Stimulated activated naive CD8-positive, alpha-beta T cell treated with anti-CD3 and anti-CD28 coated beads, Interleukin-15, amount 100 ng/mL, for 72 hours (primary cell): ENCODE data around the gene DDX39B.
A peak's percentile ranks its signal among the peaks of the same experiment; 100 is the strongest.
"Not testable (repeated sequence)": the region's sequence is repeated elsewhere in the genome, so short reads cannot be mapped to it uniquely, and the experiment has no call there.

ENCODE experiments used
- ATAC-seq: fragments of 150-1000 bp; cut with Tn5 transposase; 2 replicates; pipeline ENCODE4 v1.10.0; 2021; ENCODE audit warnings: mild to moderate bottlenecking, moderate library complexity
- DNase-seq, 2 donors: peaks; one replicate each; pipeline ENCODE4 v3.0.0; 2021 to 2022
- H3K27ac Mint-ChIP-seq, 2 donors: one replicate each; pipeline ENCODE4 v1.8.0; 2022; ENCODE audit warnings: mild to moderate bottlenecking in 2 of 2, mixed read lengths in 2 of 2, moderate library complexity in 2 of 2
- H3K27me3 Mint-ChIP-seq: one replicate; pipeline ENCODE4 v1.8.0; 2022; ENCODE audit warnings: mixed read lengths
- H3K4me1 Mint-ChIP-seq: one replicate; pipeline ENCODE4 v1.8.0; 2022; ENCODE audit warnings: mild to moderate bottlenecking, mixed read lengths
- H3K4me3 Mint-ChIP-seq, 2 donors: one replicate each; pipeline ENCODE4 v1.8.0; 2022; ENCODE audit warnings: mild to moderate bottlenecking in 2 of 2, mixed read lengths in 2 of 2, moderate library complexity in 1 of 2
- H3K9me3 Mint-ChIP-seq, 2 donors: one replicate each; pipeline ENCODE4 v1.8.0; 2022; ENCODE audit warnings: mixed read lengths in 2 of 2

Gene DDX39B

DNA sequence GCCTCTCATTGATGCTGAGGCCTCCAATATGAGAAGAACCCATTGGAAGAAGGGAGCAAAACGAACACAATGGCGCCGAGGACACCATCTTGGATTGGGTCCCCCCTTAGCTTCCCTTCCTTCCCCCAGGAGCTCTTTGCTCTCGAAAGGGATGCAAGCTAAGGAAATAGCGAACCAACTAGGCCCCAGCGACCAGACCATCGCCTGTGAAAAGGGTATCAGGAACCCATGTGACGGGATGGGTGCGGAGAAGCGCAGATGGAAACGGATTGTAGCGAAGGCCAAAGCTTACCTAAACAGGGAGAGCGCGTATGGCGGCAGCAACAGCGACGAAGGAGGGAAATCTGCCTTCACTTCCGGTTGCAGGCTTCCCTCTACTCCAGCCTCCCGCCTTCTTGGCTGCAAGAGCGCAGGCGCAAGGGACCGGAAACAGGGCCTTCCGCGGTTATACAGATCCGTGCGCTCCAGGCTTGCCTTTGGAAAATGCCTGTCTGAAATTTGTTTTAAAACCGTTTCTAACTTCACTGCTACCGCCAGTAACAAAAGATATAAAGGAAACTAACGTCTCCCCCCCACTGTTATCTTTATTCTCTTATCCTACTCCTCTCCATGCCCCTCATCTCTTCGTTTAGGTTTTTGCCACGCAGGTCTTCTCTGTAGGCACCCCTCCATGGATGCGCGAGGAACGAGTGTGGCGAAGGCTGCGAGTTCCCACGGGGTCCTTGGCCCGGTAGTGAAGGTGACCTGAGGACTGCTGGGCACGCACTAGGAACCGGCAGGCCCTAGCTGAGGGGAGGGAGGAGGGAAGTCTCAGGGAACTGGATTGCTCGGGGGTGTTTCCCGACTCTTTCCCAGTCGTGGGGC is at the start of gene DDX39B:
DDX39B (minus strand) TSS at position 346 of the 864 bp plus-strand sequence. CDS start 1,471 bp downstream, outside the sequence.
- DNase-seq (peak; percentile 91 to 96), ATAC-seq (peak; percentile 84)
- Mint-ChIP-seq H3K4me3 (peak within 1 kb of the TSS; percentile 72 to 77), H3K27ac (peak within 1 kb of the TSS; percentile 96 to 98), H3K4me1 (peaks cover 53% of the 10 kb centered on the region), H3K9me3 (no peaks in the 10 kb centered on the region), H3K27me3 (no peaks in the 10 kb centered on the region)

DNA sequence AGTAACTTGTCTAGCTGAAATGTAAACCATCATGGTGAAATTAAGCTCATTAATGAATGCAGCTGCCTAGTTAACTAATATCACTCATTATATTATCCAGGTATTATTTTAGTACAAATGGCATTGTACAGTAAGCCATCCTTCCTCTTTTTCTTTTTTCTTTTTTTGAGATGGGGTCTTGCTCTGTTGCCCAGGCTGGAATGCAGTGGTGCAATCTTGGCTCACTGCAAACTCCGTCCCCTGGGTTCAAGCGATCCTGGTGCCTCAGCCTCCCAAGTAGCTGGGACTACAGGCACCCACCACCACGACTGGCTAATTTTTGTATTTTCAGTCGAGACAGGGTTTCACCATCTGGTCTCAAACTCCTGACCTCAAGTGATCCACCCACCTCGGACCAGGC is 48.9 kb upstream of the DDX39B start:
- not testable (repeated sequence) for H3K9me3 Mint-ChIP-seq, H3K27me3 Mint-ChIP-seq, H3K27ac Mint-ChIP-seq, ATAC-seq, DNase-seq, H3K4me3 Mint-ChIP-seq
- H3K4me1 Mint-ChIP-seq, result peaks cover 74% of the 10 kb centered on the region

GRCh38 chr6:31588871-31589650 is 47.3 kb upstream of the DDX39B start:
- Mint-ChIP-seq H3K4me3 (peak overlapping the region in 1 of 2 donors; percentile 56), H3K27me3 (no peaks in the 10 kb centered on the region), H3K27ac (peak overlapping the region in 1 of 2 donors; percentile 46), H3K4me1 (peaks cover 72% of the 10 kb centered on the region), H3K9me3 (no peaks in the 10 kb centered on the region)
- ATAC-seq (no peak), DNase-seq (no peak)

- no peak for ATAC-seq
- peak overlapping the region; percentile 82 to 88 for H3K4me3 Mint-ChIP-seq
- peaks cover 66% of the 10 kb centered on the region for H3K4me1 Mint-ChIP-seq
- DNase-seq, result no peak
- H3K27ac Mint-ChIP-seq, result peak overlapping the region; percentile 79 to 93
- no peaks in the 10 kb centered on the region for H3K9me3 Mint-ChIP-seq
- no peaks in the 10 kb centered on the region for H3K27me3 Mint-ChIP-seq
These were observed 46.3 kb upstream of the DDX39B start for GRCh38 chr6:31587791-31588777.

- Mint-ChIP-seq H3K4me1 (peaks cover 63% of the 10 kb centered on the region), H3K9me3 (no peaks in the 10 kb centered on the region), H3K27me3 (no peaks in the 10 kb centered on the region), H3K27ac (peak overlapping the region; percentile 89 to 92), H3K4me3 (peak overlapping the region; percentile 82 to 88)
- peak in 1 of 2 donors; percentile 30 for DNase-seq
- ATAC-seq, result peak; percentile 58
These were observed 44.9 kb upstream of the DDX39B start for GRCh38 chr6:31586599-31587281.

GRCh38 chr6:31586008-31586407 is 44.2 kb upstream of the DDX39B start, which contains the start of gene LST1:
Gene LST1 (plus strand): TSS chr6:31586277. CDS start chr6:31587300, 1,023 bp downstream.
- Mint-ChIP-seq H3K27ac (peak within 1 kb of the TSS; percentile 89 to 92), H3K27me3 (no peaks in the 10 kb centered on the region), H3K9me3 (no peaks in the 10 kb centered on the region), H3K4me1 (peaks cover 63% of the 10 kb centered on the region), H3K4me3 (peak within 1 kb of the TSS; percentile 82 to 88)
- ATAC-seq (no peak), DNase-seq (no peak)

- peak; percentile 39 for ATAC-seq
- peak overlapping the region; percentile 82 to 88 for H3K4me3 Mint-ChIP-seq
- peak overlapping the region; percentile 51 to 92 for H3K27ac Mint-ChIP-seq
- H3K4me1 Mint-ChIP-seq, result peaks cover 65% of the 10 kb centered on the region
- DNase-seq, result peak; percentile 54 to 62
- no peaks in the 10 kb centered on the region for H3K27me3 Mint-ChIP-seq
- H3K9me3 Mint-ChIP-seq, result no peaks in the 10 kb centered on the region
These were observed 43.7 kb upstream of the DDX39B start for GRCh38 chr6:31585491-31585890.

DNA sequence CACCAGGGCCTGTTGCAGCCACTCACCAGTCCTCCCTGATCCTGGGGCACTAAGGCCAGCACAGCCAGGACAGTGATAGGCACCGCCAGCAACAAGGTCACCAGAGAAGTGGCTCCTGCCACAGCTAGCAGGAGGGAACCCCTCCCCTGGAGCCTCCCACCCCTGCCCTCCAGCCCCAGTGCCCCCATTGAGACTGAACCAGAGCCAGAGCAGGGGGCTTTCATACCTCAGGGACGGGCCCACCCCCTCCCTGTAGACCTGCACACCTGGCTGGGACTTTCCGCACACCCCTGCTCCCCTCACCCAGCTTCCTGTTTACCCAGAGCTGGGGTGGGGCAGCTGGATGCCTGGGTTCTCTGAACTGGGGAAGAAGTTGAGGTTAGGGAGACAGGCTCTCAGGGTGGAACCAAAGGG is 40.4 kb upstream of the DDX39B start, which contains the start of gene LTB:
LTB (minus strand) TSS at position 195 of the 414 bp plus-strand sequence; CDS start at position 188, 7 bp downstream.
- Mint-ChIP-seq H3K9me3 (no peaks in the 10 kb centered on the region), H3K27me3 (no peaks in the 10 kb centered on the region), H3K4me1 (peaks cover 66% of the 10 kb centered on the region), H3K4me3 (peak within 1 kb of the TSS; percentile 91 to 93), H3K27ac (peak within 1 kb of the TSS; percentile 93 to 96)
- DNase-seq (no peak), ATAC-seq (peak; percentile 16)

- Mint-ChIP-seq H3K4me1 (peaks cover 66% of the 10 kb centered on the region), H3K4me3 (peak overlapping the region; percentile 91 to 93), H3K9me3 (no peaks in the 10 kb centered on the region), H3K27me3 (no peaks in the 10 kb centered on the region), H3K27ac (peak overlapping the region; percentile 93 to 96)
- DNase-seq (no peak), ATAC-seq (no peak)
These were observed 39.8 kb upstream of the DDX39B start for GRCh38 chr6:31581434-31582229.

GRCh38 chr6:31580807-31581433 is 39.1 kb upstream of the DDX39B start:
- H3K27me3 Mint-ChIP-seq, result no peaks in the 10 kb centered on the region
- peak; percentile 90 to 92 for DNase-seq
- H3K4me1 Mint-ChIP-seq, result peaks cover 66% of the 10 kb centered on the region
- H3K4me3 Mint-ChIP-seq, result peak overlapping the region; percentile 91 to 93
- H3K9me3 Mint-ChIP-seq, result no peaks in the 10 kb centered on the region
- ATAC-seq, result peak; percentile 87
- H3K27ac Mint-ChIP-seq, result peak overlapping the region; percentile 93 to 96

GRCh38 chr6:31580438-31580740 is 38.6 kb upstream of the DDX39B start:
- no peak for DNase-seq
- Mint-ChIP-seq H3K9me3 (no peaks in the 10 kb centered on the region), H3K27ac (peak overlapping the region; percentile 93), H3K4me1 (peaks cover 66% of the 10 kb centered on the region), H3K4me3 (peak overlapping the region; percentile 91 to 93), H3K27me3 (no peaks in the 10 kb centered on the region)
- peak; percentile 5 for ATAC-seq

DNA sequence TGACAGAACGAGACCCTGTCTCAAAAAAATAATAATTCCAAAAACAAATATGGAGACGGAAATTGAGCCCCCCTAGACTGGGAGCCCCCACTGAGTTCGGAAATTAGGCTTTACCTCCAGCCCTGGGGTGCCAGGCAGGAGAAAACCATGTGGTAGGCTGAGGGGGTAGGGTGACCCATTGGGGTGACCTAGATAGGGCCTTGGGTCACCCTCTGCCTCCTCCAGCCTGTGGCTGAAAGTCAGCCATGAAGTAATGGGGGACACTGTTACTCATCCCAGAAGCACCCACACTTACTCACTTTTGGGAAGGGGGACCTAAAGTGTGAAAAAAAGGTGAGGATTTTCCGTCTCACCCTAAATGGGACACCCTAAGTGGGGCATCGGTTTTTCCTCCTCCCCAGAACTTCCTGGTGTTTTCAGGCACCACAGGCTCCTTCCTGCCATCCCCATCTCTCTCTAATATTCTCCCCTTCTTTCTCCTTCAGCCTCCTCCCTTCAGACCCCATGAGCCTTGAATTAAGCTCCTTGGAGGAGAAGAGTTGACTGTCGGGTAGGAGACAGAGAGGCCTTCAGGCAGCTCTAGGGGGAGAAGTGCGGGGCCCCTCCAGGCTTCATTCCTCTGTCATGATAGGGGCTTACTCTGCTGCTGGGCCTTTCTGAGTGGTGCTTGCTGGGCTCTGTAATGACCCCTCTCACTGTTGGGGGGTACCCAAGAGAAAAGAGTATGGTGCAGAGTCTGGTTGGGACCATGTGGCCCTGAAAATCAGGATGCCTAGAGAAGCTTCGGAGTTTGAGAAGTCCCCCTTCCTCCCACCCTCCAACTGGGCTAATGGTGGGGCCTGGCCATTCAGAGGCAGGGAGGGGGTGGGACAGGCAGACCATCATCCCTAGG is 38.0 kb upstream of the DDX39B start:
- Mint-ChIP-seq H3K4me1 (peaks cover 69% of the 10 kb centered on the region), H3K9me3 (no peaks in the 10 kb centered on the region), H3K4me3 (peak overlapping the region; percentile 91 to 93), H3K27me3 (no peaks in the 10 kb centered on the region), H3K27ac (peak overlapping the region; percentile 93)
- peak; percentile 9 for ATAC-seq
- DNase-seq, result peak in 1 of 2 donors; percentile 29
